ENCODE data around the gene ENGASE.

ENGASE gene

DNA sequence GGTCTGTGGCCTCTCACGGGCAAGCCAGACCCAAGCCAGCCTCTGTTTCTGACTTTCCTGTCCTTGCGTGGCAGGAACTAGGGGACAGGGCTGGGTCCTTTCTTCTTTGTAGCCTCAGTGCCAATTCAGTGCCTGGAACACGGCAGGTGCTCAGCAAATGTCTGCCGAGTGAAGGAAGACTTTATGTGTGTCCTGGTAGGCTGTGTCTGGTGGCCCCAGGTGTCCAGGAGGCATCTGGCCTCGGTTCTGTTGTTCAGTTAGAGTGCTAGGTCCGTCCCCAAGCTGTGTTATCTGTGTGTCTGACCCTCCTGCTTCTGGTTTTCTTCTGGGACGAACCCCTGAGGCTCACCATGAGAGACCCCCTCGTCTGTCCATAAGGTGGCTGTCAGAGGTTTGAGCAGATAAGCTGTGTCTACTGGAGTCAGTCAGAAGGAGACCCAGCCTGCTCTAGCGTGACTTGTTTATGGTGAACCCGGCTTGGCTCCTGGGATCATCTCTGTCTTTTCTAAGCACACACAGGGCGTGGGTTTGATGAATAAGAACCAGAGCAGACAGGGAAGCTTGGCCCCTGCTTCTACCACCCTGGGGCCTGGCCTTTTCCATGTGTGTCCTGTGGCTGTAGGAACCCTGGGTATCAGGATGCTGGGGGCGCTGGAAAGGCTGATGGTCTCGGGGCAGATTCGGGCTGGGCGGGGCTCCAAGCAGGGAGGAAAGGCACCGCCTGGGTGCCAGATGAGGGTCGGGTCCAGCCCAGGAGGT, 39.3 kb downstream of the ENGASE start:
- Histone ChIP-seq H3K4me1 (ENCODE audit: control insufficient read depth, insufficient read depth, low read length) (0 out of 2 replicates have a peak, but pooled peaks cover 5% of the 10 kb centered on the region), H3K9ac (ENCODE audit: low read depth, low read length) (no peak overlapping the region), H3K27me3 (ENCODE audit: control insufficient read depth, insufficient read depth, low read length) (no peaks in the 10 kb centered on the region), H3K36me3 (ENCODE audit: control insufficient read depth, insufficient read depth, low read length) (no peaks in the 10 kb centered on the region), H3K9me3 (ENCODE audit: control insufficient read depth, insufficient read depth, low read length) (no peaks in the 10 kb centered on the region), H3K4me3 (ENCODE audit: low read depth, low read length) (no peak overlapping the region), H3K27ac (ENCODE audit: low read depth, low read length) (no peak overlapping the region)

DNA sequence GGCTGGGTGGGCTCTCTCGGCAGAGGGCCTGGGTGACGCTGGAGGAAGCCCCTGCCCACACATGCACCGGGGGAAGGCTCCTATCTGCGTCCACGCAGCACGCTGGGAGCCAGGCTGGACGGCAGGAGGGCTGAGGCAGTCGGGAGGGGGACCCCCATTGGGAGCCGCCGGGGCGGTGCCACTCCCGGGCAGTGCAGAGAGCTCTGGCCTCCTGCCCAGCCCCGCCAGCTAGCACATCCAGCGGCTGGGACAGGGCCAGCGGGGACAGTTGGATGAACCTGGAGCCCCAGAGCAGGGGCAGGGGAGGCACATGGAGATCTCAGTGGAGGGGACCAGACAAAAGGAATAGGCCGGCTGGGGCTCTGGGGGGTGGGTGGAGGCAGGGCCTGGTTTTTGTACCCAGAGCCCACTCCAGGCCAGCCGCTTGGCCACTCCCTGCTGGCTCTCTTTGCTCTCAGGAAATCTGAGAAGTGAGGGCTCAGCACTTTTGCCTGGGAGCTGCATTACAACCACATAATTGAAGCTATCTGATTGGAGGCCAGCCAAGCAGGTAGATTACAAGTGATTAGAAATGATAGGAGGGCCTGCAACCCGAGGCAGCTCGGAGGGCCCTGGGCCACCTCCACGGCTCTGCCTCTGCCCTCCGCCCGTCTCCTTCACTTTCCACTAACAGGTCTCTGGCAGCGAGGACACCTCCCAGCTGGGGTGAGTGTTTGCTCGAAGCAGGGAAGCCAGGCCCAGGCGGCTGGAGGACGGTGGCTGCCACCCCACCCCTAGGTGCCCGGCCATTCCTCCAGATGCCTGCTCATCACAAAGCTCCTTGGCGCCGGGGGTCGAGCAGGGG, 40.1 kb downstream of the ENGASE start:
- Histone ChIP-seq H3K27me3 (ENCODE audit: control insufficient read depth, insufficient read depth, low read length) (no peaks in the 10 kb centered on the region), H3K9me3 (ENCODE audit: control insufficient read depth, insufficient read depth, low read length) (no peaks in the 10 kb centered on the region), H3K36me3 (ENCODE audit: control insufficient read depth, insufficient read depth, low read length) (no peaks in the 10 kb centered on the region), H3K9ac (ENCODE audit: low read depth, low read length) (no peak overlapping the region), H3K27ac (ENCODE audit: low read depth, low read length) (no peak overlapping the region), H3K4me1 (ENCODE audit: control insufficient read depth, insufficient read depth, low read length) (0 out of 2 replicates have a peak, but pooled peaks cover 5% of the 10 kb centered on the region), H3K4me3 (ENCODE audit: low read depth, low read length) (no peak overlapping the region)

DNA sequence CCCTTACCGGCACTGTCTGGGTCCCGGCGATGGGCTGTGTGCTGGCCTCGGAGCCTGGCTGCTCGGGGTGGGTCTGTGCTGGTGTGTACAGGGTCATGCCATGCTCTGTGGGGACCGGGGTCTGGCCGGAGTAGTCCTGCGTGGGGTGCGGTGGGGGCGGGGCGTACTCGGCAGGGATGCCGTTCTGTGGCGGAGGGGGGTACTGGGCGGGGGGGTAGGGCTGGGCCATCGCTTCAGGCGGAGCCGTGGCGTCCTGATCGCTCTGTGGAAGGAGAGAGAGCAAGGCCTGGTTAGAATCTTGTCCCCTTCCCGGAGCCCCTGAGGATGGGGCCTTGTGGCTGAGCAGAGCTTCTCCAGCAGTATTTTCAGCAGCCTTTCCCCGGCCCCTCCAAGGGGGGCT, 40.9 kb downstream of the ENGASE start:
- H3K27ac ChIP-seq (ENCODE audit: low read depth, low read length): no peak overlapping the region
- no peaks in the 10 kb centered on the region for H3K9me3 ChIP-seq (ENCODE audit: control insufficient read depth, insufficient read depth, low read length)
- no peak overlapping the region for H3K4me3 ChIP-seq (ENCODE audit: low read depth, low read length)
- no peak overlapping the region for H3K9ac ChIP-seq (ENCODE audit: low read depth, low read length)
- H3K36me3 ChIP-seq (ENCODE audit: control insufficient read depth, insufficient read depth, low read length): no peaks in the 10 kb centered on the region
- H3K27me3 ChIP-seq (ENCODE audit: control insufficient read depth, insufficient read depth, low read length): no peaks in the 10 kb centered on the region
- H3K4me1 ChIP-seq (ENCODE audit: control insufficient read depth, insufficient read depth, low read length): 0 out of 2 replicates have a peak, but pooled peaks cover 5% of the 10 kb centered on the region

DNA sequence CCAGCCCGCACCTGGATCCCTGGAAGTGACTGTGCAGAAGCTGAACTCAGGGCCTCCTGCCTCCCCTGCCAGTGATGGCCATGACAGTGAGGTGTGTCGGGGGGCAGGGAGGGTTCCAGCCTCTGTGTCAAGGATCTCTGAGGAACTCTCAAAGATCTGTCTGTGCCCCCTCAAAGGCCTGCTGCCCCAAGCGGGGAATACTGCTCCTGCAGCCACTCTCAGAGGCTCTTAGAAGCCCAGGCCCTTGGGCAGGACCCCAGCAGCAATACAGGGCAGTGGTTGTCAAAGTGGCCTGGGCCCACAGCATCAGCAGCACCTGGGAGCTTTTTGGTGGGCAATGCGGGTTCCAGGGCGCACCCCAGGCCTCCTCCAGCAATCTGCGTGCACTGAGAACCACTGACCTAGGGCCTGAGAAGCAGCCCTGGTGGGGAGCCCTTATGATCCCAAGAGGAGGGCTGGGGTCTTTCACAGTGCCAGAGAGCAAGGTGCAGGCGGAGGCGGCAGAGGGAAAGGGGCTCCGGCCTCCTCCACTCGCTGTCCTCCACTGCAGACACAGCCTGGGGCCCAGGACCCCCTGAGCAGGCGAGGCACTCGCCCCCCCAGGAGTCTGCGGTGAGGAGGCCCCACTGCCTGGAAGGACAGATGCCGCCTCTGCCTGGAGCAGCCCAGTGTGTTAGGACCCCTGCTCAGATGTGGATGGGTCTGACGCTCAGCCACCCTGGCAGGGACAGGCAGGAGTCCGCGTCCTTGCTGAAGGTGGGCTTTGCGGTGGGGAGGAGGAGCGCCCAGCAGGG, 42.1 kb downstream of the ENGASE start:
- Histone ChIP-seq H3K27me3 (ENCODE audit: control insufficient read depth, insufficient read depth, low read length) (no peaks in the 10 kb centered on the region), H3K27ac (ENCODE audit: low read depth, low read length) (no peak overlapping the region), H3K36me3 (ENCODE audit: control insufficient read depth, insufficient read depth, low read length) (no peaks in the 10 kb centered on the region), H3K9ac (ENCODE audit: low read depth, low read length) (no peak overlapping the region), H3K4me1 (ENCODE audit: control insufficient read depth, insufficient read depth, low read length) (0 out of 2 replicates have a peak, but pooled peaks cover 5% of the 10 kb centered on the region), H3K9me3 (ENCODE audit: control insufficient read depth, insufficient read depth, low read length) (no peaks in the 10 kb centered on the region), H3K4me3 (ENCODE audit: low read depth, low read length) (no peak overlapping the region)

DNA sequence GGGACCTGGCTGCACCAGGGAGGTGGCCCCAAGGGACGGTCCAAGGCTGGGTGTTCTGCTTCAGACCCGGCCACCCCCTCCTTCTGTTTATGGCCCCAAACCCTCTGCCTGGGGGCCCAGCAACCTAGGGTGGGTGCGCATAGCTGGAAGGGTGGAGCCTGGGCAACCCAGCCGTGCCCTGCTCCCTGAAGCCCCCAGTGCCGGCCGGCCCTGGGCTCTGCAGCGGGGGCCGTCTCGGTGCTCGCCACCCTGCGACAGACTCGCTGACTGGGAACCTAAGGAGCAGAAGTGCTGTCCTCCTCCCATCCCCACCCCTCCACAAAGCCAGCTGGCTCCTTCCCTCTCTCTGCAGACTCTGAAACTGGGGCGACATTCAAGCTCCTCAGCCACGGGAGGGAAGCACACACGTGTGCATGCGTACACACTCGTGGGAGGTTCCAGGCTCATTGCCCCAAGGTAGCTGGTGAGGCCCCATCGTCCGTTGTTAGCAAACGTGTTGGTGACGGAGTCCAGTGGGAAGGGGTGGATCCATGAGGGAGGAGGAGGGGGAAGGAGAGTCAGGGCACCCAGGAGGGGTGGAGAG, 43.4 kb downstream of the ENGASE start:
- no peaks in the 10 kb centered on the region for H3K36me3 ChIP-seq (ENCODE audit: control insufficient read depth, insufficient read depth, low read length)
- no peak overlapping the region for H3K9ac ChIP-seq (ENCODE audit: low read depth, low read length)
- H3K9me3 ChIP-seq (ENCODE audit: control insufficient read depth, insufficient read depth, low read length): no peaks in the 10 kb centered on the region
- H3K27me3 ChIP-seq (ENCODE audit: control insufficient read depth, insufficient read depth, low read length): no peaks in the 10 kb centered on the region
- H3K4me1 ChIP-seq (ENCODE audit: control insufficient read depth, insufficient read depth, low read length): 0 out of 2 replicates have a peak, but pooled peaks cover 5% of the 10 kb centered on the region
- no peak overlapping the region for H3K4me3 ChIP-seq (ENCODE audit: low read depth, low read length)
- no peak overlapping the region for H3K27ac ChIP-seq (ENCODE audit: low read depth, low read length)

DNA sequence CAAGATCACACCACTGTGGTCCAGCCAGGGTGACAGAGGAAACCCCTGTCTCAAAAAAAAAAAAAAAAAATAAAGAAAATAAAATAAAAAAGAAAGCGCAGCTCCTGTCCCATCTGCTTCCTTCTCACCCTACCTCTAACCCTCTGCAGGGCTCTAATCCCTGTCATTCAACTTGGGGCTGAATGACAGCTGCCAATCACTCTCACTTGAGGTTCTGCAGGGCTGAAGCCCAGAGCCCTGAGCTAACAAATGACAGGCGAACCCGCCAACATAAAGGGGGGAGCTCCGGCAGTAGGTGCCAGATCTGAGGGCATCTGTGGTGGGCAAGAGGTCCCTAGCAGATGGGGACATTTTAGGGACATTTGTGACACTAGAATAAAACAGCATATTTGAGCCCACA, 44.3 kb downstream of the ENGASE start:
- no peak overlapping the region for H3K4me3 ChIP-seq (ENCODE audit: low read depth, low read length)
- H3K9ac ChIP-seq (ENCODE audit: low read depth, low read length): no peak overlapping the region
- H3K9me3 ChIP-seq (ENCODE audit: control insufficient read depth, insufficient read depth, low read length): no peaks in the 10 kb centered on the region
- no peaks in the 10 kb centered on the region for H3K36me3 ChIP-seq (ENCODE audit: control insufficient read depth, insufficient read depth, low read length)
- H3K27ac ChIP-seq (ENCODE audit: low read depth, low read length): no peak overlapping the region
- H3K4me1 ChIP-seq (ENCODE audit: control insufficient read depth, insufficient read depth, low read length): 0 out of 2 replicates have a peak, but pooled peaks cover 5% of the 10 kb centered on the region
- H3K27me3 ChIP-seq (ENCODE audit: control insufficient read depth, insufficient read depth, low read length): no peaks in the 10 kb centered on the region

DNA sequence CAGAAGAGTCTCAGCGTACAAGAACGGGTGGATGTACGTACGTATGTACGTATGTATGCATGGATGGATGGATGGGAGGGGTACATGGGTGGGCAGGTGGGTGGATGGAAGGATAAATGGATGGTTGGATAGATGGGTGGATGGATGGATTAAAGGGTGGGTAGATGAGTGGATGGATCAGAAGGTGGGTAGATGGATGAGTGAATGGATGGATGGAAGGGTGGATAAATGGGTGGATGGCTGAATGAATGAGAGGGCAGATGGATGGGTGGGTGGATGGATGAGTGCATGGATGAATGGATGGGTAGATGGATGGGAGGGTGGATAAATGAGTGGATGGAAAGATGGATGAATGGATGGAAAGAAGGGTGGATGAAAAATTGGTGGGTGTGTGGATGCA, 45.6 kb downstream of the ENGASE start:
- no peaks in the 10 kb centered on the region for H3K27me3 ChIP-seq (ENCODE audit: control insufficient read depth, insufficient read depth, low read length)
- 0 out of 2 replicates have a peak, but pooled peaks cover under 1% of the 10 kb centered on the region for H3K4me1 ChIP-seq (ENCODE audit: control insufficient read depth, insufficient read depth, low read length)

DNA sequence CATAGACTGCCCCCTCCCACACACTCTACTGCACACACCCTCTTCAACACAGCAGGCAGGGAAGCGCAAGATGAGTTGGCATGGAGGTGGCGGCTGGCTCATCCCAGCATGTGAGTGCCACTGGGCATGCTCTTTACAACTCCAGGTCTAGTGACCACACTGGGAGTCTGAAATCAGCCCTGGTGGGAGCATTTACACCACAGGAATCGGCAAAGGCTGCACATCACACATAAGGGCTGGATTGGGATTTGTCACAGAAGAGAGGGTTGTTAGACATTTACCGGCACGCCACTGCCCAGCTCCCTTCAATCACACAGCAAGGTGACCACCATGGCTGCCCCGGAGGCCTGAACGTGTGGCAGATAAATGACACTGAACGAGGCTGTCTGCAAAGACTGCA, 49.4 kb downstream of the ENGASE start:
- Histone ChIP-seq H3K27me3 (ENCODE audit: control insufficient read depth, insufficient read depth, low read length) (no peaks in the 10 kb centered on the region), H3K4me1 (ENCODE audit: control insufficient read depth, insufficient read depth, low read length) (no peaks in the 10 kb centered on the region), H3K27ac (ENCODE audit: low read depth, low read length) (no peak overlapping the region)

More for the DNA sequence above, 45.6 kb downstream of the ENGASE start:
- H3K4me3 ChIP-seq (ENCODE audit: low read depth, low read length): no peak overlapping the region
- H3K9me3 ChIP-seq (ENCODE audit: control insufficient read depth, insufficient read depth, low read length): no peaks in the 10 kb centered on the region
- H3K27ac ChIP-seq (ENCODE audit: low read depth, low read length): no peak overlapping the region
- no peaks in the 10 kb centered on the region for H3K36me3 ChIP-seq (ENCODE audit: control insufficient read depth, insufficient read depth, low read length)
- no peak overlapping the region for H3K9ac ChIP-seq (ENCODE audit: low read depth, low read length)

DNA sequence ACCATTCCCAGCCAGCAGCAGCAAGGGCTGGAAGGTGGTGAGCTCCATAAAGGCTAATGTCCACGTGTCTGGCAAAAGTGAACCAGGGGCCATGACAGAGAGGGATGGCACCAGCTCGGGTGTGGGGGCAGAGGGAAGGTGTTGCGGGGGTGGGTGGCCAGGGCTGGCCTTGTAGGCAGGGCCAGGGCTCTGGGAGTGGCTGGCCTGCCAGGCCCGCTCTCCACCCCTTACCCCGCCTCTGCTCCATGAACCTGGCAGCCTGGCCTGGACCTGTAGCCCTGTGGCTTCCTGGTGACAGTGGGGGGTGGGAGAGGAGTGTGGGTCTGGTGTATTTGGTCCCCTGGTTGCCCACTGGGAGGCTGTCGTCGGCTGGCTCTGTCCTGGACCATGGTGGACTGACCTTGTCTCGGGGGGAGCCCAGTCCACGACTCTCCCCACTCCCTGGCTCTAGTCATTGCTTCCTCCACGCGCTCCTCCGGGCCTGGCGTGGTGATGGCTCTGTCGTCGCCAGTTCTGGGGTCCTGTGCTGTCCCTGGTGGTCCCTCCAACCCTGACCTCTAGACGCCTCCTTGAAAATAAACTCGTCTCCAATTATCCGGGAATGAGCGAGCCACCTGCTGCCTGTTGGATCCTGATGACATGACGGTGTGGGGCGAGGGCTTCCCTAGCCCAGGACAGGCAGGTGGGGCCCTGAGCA, 50.0 kb downstream of the ENGASE start:
- Histone ChIP-seq H3K27me3 (ENCODE audit: control insufficient read depth, insufficient read depth, low read length) (no peaks in the 10 kb centered on the region; the same call in 1 of the 2 replicates), H3K4me3 (ENCODE audit: low read depth, low read length) (no peak overlapping the region), H3K4me1 (ENCODE audit: control insufficient read depth, insufficient read depth, low read length) (no peaks in the 10 kb centered on the region), H3K9ac (ENCODE audit: low read depth, low read length) (no peak overlapping the region), H3K9me3 (ENCODE audit: control insufficient read depth, insufficient read depth, low read length) (no peaks in the 10 kb centered on the region), H3K36me3 (ENCODE audit: control insufficient read depth, insufficient read depth, low read length) (no peaks in the 10 kb centered on the region), H3K27ac (ENCODE audit: low read depth, low read length) (no peak overlapping the region)

More for the DNA sequence above, 49.4 kb downstream of the ENGASE start:
- Histone ChIP-seq H3K36me3 (ENCODE audit: control insufficient read depth, insufficient read depth, low read length) (no peaks in the 10 kb centered on the region), H3K9ac (ENCODE audit: low read depth, low read length) (no peak overlapping the region), H3K4me3 (ENCODE audit: low read depth, low read length) (no peak overlapping the region), H3K9me3 (ENCODE audit: control insufficient read depth, insufficient read depth, low read length) (no peaks in the 10 kb centered on the region)

DNA sequence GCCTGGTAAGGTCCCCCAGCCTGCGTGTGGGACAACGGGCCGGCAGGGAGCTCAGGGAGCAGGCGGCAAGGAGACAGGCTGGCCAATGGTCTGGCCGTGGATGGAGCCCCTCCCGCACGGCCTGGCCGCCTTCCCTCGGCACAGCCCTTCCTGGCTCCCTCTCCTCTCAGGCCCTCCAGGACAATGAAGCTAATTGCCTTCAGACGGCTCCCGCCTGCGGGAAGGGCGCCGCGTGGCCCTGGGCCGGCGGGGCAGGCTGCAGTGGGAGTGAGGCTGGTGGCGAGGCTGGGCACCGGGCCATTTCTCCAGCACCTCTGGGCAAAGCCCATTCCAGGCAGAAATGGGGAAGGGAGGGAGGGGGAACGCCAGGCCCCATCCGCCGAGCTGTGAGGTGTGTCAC, 50.9 kb downstream of the ENGASE start:
- H3K4me3 ChIP-seq (ENCODE audit: low read depth, low read length): no peak overlapping the region
- no peak overlapping the region for H3K27ac ChIP-seq (ENCODE audit: low read depth, low read length)
- no peak overlapping the region for H3K9ac ChIP-seq (ENCODE audit: low read depth, low read length)
- H3K4me1 ChIP-seq (ENCODE audit: control insufficient read depth, insufficient read depth, low read length): no peaks in the 10 kb centered on the region
- H3K27me3 ChIP-seq (ENCODE audit: control insufficient read depth, insufficient read depth, low read length): no peaks in the 10 kb centered on the region; the same call in 1 of the 2 replicates
- no peaks in the 10 kb centered on the region for H3K9me3 ChIP-seq (ENCODE audit: control insufficient read depth, insufficient read depth, low read length)
- no peaks in the 10 kb centered on the region for H3K36me3 ChIP-seq (ENCODE audit: control insufficient read depth, insufficient read depth, low read length)

All from HUES48 (cell line).